Medulla oblongata (tissue), 1 donor: ENCODE measurements around the gene FBXO4.

Experiments used
- DNase-seq: peaks from one replicate; pipeline ENCODE4 v3.0.0-alpha.2; 2015; ENCODE audit errors: extremely low spot score

FBXO4 gene, protein sequence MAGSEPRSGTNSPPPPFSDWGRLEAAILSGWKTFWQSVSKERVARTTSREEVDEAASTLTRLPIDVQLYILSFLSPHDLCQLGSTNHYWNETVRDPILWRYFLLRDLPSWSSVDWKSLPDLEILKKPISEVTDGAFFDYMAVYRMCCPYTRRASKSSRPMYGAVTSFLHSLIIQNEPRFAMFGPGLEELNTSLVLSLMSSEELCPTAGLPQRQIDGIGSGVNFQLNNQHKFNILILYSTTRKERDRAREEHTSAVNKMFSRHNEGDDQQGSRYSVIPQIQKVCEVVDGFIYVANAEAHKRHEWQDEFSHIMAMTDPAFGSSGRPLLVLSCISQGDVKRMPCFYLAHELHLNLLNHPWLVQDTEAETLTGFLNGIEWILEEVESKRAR

DNA sequence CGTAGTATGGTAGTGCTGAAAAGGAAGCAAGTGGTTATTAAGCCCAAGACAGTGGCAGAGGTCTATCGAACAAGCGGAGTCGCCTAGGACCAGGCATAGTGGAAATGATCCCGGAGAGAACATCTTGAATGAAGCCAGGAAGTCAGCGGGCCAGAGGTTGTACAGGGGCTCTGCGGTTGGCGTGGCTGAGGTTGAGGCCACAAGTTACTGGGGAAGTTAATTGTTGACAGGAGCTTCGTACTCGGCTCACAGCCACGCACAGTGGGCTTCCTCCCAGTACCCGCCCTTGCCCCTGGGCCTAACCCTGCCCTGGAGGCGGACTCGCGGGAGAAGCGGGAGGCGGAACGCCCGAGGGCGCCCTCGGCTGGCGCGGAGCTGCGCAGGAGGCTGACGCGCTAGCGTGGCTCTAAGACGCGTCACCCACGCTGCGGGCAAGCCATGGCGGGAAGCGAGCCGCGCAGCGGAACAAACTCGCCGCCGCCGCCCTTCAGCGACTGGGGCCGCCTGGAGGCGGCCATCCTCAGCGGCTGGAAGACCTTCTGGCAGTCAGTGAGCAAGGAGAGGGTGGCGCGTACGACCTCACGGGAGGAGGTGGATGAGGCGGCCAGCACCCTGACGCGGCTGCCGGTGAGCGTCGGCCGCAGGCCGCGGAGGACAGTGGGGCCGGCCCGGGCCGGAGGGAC, at the start of gene FBXO4:
Gene FBXO4 (plus strand): TSS at position 410 of the 683 bp plus-strand sequence. CDS start 29 bp downstream, at position 439.
- DNase-seq: peak; percentile 89

- DNase-seq: no peak
These were observed 48.4 kb upstream of the FBXO4 start for GRCh38 chr5:41876678-41877077.

DNA sequence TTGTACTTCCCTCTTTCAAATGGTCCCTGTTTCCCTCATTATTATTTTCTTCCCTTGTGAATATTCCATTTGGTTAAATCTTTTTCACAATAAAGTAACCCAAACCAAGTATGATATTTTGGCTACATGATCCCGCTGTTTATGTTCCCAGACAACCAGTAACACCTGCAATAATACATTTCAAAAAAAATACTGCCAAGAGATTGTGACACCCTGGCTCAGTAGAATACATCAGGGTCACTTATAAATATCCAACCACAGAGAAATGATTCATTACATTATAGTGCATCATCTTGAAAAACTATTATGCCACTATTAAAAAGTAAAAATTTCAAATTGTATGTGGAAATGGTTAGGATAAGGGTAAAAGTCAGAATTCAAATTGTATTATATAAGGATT, 47.7 kb upstream of the FBXO4 start:
- DNase-seq: no peak

DNA sequence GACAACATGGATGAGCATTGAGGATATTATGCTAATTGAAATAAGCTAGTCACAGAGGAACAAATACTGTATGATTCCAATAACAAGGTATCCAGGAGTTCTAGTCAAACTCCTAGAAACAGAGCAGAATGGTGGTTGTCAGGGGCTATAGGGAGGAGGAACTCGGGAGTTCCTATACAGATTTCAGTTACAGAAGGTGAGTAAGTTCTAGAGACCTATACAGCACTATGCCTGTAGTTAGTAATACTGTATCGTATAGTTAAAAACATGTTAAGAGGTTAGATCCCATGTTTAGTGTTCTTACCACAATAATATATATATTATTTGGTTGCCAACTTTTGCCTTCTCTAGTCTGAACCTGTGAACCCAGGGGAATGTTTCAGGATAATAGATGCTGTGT, 46.9 kb upstream of the FBXO4 start:
- DNase-seq: no peak

DNA sequence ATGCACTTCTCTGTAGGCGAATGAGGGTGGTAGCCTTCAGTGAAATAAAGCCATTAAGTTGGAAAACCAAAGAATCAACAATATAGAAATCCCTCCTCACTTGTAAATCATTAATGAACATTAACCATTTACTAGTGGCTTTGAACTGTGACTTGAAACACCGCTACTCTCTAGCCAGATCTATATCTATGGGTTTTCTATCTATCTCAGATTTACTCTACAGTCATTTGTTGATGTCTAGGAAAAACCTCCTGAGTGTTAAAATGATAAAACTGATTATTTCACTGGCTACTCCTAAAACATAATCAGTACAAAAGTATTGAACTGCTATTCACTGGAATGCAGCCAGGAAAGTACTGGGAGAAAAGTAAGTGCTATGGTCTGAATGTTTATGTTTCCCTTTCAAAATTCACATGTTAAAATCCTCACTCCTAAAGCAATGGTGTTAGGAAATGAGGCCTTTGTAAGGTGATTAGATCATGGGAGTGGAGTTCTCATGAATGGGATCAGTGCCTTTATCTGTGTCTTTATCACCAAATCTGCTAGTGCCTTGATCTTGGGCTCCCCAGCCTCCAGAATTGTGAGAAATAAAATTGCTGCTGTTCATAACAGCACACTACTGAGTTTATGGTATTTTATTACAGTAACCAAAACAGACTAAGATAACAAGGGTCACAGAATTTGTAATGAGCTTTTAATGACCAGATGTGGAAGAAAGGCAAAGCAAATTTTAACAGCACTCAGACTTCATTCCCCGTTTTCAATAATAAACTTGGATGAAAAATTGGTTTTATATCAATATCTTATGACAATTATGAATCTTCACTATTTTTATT, 46.2 kb upstream of the FBXO4 start:
- DNase-seq: no peak

DNA sequence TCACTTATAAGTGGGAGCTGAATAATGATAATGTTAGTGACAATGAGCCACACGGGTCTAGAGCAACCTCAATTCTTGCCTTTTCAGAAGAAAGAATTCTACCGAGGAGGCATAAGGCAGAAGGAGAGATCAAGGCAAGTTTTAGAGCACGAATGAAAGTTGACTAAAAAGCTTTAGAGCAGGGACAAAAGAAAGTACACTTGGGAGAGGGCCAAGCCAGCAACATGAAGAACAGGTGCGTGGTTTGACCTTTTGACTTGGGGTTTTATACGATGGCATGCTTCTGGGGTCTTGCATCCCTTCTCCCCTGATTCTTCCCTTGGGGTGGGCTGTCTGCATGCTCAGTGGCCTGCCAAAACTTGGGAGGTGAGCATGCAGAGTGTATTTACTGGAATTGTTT, 42.3 kb upstream of the FBXO4 start:
- no peak for DNase-seq

DNA sequence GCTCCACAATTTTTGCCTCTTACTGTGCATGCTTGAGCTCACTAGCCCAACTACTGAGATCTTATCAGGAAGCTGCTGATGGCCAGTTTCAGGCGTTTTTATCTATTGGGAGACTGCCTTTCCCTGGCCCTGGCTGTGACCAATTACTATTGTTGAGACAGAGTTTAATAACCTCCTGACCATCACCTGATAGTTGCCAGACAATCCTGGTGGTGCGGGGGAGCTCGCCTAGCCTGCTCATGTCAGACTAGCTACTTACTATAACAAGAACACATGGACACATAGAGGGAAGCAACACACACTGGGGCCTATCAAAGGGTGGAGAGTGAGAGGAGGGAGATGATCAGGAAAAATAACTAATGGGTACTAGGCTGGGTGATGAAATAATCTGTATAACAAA, 41.8 kb upstream of the FBXO4 start:
- no peak for DNase-seq

DNA sequence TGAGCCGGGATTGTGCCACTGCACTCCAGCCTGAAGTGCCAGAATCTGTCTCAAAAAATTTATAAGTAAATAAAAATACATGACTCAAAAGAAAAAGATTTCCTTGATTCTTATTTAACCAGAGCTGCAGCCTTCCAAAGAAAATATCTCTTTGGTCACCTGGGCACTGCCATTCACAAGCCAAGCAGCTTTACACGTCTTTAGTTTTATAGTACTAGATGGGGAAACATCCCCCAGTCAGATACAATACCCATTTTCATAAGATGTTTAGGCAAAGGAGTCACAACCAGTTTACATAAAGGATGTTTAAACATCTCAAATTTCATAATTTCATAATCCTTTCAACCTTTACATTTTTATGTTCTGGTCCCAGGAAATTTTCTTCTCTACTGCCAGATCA, 41.1 kb upstream of the FBXO4 start:
- DNase-seq: no peak

GRCh38 chr5:41885286-41885685, 39.8 kb upstream of the FBXO4 start:
- DNase-seq: no peak

- no peak for DNase-seq
These were observed 33.9 kb upstream of the FBXO4 start for GRCh38 chr5:41891066-41891707.

DNA sequence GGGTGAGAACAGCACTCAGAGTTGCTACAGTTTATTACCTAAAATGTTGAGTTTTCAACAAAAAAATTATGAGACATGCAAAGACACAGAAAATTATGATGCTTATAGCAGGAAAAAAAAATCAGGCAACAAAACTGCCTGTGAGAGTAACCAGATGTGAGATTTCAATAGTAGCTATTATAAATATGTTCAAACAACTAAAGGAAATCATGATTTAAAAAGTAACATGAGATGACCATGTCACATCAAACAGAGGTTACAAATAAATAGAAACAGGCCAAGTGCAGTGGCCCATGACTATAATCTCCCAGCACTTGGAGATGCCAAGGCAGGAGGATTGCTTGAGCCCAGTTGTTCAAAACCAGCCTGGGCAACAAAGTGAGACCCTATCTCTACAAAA, 33.0 kb upstream of the FBXO4 start:
- no peak for DNase-seq

DNA sequence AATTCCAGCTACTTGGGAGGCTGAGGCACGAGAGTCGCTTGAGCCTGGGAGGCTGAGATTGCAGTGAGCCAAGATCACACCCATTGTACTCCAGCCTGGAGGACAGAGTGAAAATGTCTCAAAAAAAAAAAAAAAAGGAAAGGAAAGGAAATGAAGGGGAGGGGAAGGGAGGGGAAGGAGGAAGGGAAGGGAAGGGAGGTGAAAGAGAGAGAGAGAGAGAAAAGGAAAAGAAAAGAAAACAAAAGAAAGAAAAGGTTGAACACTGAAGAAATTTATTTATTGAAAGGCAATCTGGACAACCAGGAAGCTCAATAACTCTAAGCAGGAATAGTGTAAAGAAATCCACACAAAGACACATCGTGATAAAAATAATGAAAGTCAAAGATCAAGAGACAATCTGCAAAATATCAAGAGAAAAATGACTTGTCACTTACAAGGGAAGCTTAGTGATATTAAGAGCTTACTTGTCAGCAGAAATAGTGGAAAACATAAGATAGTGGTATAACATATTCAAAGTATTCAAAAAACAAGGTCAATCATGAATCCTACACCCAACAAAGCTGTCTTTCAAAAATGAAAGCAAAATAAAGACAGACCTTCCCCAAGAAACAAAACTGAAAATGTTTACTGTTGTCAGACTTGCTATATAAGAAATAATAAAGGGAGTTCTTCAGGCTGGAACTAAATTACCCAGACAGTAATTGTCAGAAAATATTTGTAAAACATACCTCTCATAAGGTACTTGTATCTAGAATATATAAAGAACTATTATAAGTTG, 31.8 kb upstream of the FBXO4 start:
- DNase-seq: no peak

GRCh38 chr5:41896230-41896629, 28.9 kb upstream of the FBXO4 start:
- no peak for DNase-seq

GRCh38 chr5:41903382-41903891, 21.6 kb upstream of the FBXO4 start:
- no peak for DNase-seq

GRCh38 chr5:41903892-41904799, 20.9 kb upstream of the FBXO4 start, which contains the start of gene RIMOC1:
RIMOC1 (plus strand) TSS chr5:41904344; CDS start chr5:41904368, 24 bp downstream.
- DNase-seq: peak; percentile 100

GRCh38 chr5:41906151-41906550, 18.9 kb upstream of the FBXO4 start:
- no peak for DNase-seq

GRCh38 chr5:41908374-41909079, 16.6 kb upstream of the FBXO4 start:
- DNase-seq: no peak

GRCh38 chr5:41918105-41918504, 7.0 kb upstream of the FBXO4 start:
- DNase-seq: no peak

GRCh38 chr5:41921166-41921565, 3.9 kb upstream of the FBXO4 start:
- no peak for DNase-seq
